Neutrophil (primary cell): ENCODE results near the gene CPM.

Experiments used
- H3K27ac ChIP-seq: fragments of 200-600 bp; sonication (generic); 2 replicates; pipeline ENCODE4 v1.5.1; 2016; ENCODE audit warnings: mild to moderate bottlenecking, moderate library complexity
- H3K27me3 ChIP-seq: fragments of 200-600 bp; sonication (generic); 2 replicates; pipeline ENCODE4 v1.6.0; 2016; ENCODE audit warnings: mild to moderate bottlenecking
- H3K36me3 ChIP-seq: fragments of 200-600 bp; sonication (generic); 2 replicates; pipeline ENCODE4 v1.5.1; 2017
- H3K4me1 ChIP-seq, 2 experiments: fragments of 200-600 bp in 1 of 2; sonication (generic) in 1 of 2; 1 replicate in 1 of 2; 2 replicates in 1 of 2; pipeline versions ENCODE4 v1.5.1 to v1.6.1; 2013 to 2016; ENCODE audit warnings: low read depth in 1 of 2, low read length in 1 of 2, mild to moderate bottlenecking in 1 of 2, moderate library complexity in 1 of 2; ENCODE audit not compliant: control insufficient read depth in 1 of 2, insufficient read depth in 1 of 2
- H3K4me3 ChIP-seq, 2 experiments: fragments of 200-600 bp in 1 of 2; sonication (generic) in 1 of 2; 1 replicate in 1 of 2; 2 replicates in 1 of 2; pipeline ENCODE4 v1.5.1; 2013 to 2016; ENCODE audit warnings: low read depth in 1 of 2, low read length in 1 of 2, mild to moderate bottlenecking in 1 of 2, moderate library complexity in 1 of 2
- H3K9me3 ChIP-seq: fragments of 200-600 bp; sonication (generic); 2 replicates; pipeline ENCODE4 v1.5.1; 2016
- TF ChIP-seq, protein P1 (sequence below): fragments of 200-600 bp; sonication (generic); IDR thresholded peaks from 2 replicates; pipeline ENCODE4 v1.5.1; 2016; ENCODE audit warnings: antibody characterized with exemption

The CPM gene

DNA sequence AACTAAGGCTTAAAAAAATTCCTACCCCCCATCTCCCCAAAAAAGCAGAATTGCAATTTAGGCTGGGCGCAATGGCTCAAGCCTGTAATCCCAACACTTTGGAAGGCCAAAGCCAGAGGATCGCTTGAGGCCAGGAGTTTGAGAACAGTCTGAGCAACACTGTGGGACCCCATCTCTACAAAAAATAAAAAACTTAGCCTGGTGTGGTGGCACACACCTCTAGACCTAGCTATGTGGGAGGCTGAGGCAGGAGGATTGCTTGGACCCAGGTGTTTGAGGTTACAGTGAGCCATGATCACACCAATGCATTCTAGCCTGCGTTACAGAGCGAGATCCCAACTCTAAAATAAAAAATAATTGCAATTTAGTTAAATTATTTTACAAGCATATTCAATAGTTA lies 54.1 kb downstream of the CPM start:
- TF ChIP-seq, protein P1, sequence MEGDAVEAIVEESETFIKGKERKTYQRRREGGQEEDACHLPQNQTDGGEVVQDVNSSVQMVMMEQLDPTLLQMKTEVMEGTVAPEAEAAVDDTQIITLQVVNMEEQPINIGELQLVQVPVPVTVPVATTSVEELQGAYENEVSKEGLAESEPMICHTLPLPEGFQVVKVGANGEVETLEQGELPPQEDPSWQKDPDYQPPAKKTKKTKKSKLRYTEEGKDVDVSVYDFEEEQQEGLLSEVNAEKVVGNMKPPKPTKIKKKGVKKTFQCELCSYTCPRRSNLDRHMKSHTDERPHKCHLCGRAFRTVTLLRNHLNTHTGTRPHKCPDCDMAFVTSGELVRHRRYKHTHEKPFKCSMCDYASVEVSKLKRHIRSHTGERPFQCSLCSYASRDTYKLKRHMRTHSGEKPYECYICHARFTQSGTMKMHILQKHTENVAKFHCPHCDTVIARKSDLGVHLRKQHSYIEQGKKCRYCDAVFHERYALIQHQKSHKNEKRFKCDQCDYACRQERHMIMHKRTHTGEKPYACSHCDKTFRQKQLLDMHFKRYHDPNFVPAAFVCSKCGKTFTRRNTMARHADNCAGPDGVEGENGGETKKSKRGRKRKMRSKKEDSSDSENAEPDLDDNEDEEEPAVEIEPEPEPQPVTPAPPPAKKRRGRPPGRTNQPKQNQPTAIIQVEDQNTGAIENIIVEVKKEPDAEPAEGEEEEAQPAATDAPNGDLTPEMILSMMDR: no peak
- Histone ChIP-seq H3K27ac (no peak overlapping the region), H3K36me3 (no peaks in the 10 kb centered on the region), H3K4me3 (no peak overlapping the region), H3K9me3 (no peaks in the 10 kb centered on the region), H3K27me3 (no peaks in the 10 kb centered on the region), H3K4me1 (no peaks in the 10 kb centered on the region)

DNA sequence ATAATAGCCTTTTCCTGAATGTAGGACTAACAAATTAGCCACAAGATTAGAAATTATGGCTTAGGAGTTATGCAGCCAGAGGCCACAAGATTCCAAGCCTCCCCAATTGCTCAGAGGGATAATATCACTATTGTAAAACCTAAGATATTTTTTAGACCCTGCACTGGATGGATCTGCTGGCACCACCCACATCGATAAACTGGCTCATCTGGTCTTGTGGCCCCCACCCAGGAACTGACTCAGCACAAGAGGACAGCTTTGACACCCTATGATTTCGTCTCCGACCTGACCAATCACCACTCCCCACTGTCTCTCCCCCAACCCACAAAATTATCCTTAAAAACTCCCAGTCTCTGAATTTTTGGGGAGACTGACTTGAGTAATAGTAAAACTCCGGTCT lies 54.7 kb downstream of the CPM start:
- no peaks in the 10 kb centered on the region for H3K4me1 ChIP-seq
- no peaks in the 10 kb centered on the region for H3K36me3 ChIP-seq
- H3K9me3 ChIP-seq: no peaks in the 10 kb centered on the region
- H3K27ac ChIP-seq: no peak overlapping the region
- no peak overlapping the region for H3K4me3 ChIP-seq
- TF ChIP-seq, protein P1: no peak
- H3K27me3 ChIP-seq: no peaks in the 10 kb centered on the region

DNA sequence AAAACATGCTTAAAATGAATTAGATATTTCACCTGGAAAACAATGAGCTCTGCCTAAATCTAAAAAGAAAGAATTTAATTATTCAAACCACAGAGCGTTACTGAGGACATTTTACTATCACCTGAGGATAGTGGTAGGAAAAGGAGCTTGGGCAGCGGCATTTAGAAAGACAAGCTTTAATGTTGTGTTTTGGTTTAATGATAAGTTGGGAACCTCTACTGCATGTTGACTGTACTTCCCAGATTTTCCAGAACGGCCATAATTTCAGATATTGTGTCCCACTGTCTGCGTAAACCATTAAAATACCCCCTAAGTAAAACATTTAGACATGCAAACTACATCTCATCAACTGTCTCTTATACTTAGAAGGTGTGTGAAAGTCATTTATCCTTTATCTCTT lies 55.4 kb downstream of the CPM start:
- H3K4me3 ChIP-seq: no peak overlapping the region
- H3K9me3 ChIP-seq: no peaks in the 10 kb centered on the region
- no peaks in the 10 kb centered on the region for H3K36me3 ChIP-seq
- H3K27me3 ChIP-seq: no peaks in the 10 kb centered on the region
- TF ChIP-seq, protein P1: no peak
- no peak overlapping the region for H3K27ac ChIP-seq
- H3K4me1 ChIP-seq: no peaks in the 10 kb centered on the region

DNA sequence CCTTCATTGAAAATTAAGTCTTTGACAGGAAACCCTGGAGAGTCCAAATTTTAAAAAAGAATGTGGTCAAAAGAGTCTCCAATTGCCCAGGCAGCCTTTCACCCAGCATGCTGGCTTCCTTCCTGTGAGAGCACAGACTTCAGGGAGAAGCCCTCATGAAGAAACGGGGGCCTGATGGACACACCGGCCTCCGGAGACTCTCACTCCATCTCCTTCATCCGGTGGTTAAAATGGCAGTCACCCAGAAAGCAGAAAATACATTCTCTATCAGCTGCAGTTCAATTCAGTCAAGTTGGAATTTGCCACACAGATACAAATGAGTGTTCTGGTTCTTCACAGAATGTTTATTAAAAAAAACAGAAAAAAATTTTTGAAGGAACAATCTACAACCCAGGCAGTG lies 56.5 kb downstream of the CPM start:
- no peaks in the 10 kb centered on the region for H3K36me3 ChIP-seq
- TF ChIP-seq, protein P1: no peak
- H3K9me3 ChIP-seq: no peaks in the 10 kb centered on the region
- H3K27me3 ChIP-seq: no peaks in the 10 kb centered on the region
- no peak overlapping the region for H3K4me3 ChIP-seq
- H3K27ac ChIP-seq: no peak overlapping the region
- no peaks in the 10 kb centered on the region for H3K4me1 ChIP-seq

DNA sequence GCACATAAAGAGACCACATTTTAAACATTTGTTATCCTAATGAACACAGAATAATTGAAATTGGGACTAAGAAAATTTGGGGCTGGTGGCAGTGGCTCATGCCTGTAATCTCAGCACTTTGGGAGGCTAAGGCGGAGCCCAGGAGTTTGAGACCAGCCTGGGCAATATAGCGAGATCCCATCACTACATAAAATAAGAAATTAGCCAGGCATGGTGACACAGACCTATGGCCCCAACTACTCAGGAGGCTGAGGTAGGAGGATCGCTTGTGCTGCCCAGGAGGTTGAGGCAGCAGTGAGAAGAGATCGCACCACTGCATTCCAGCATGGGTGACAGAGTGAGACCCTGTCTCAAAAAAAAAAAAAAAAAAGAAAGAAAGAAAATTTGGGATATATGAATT lies 59.7 kb downstream of the CPM start:
- Histone ChIP-seq H3K36me3 (peaks cover 6% of the 10 kb centered on the region), H3K27ac (no peak overlapping the region), H3K27me3 (no peaks in the 10 kb centered on the region), H3K4me3 (no peak overlapping the region), H3K9me3 (no peaks in the 10 kb centered on the region), H3K4me1 (no peaks in the 10 kb centered on the region)
- TF ChIP-seq, protein P1: no peak

DNA sequence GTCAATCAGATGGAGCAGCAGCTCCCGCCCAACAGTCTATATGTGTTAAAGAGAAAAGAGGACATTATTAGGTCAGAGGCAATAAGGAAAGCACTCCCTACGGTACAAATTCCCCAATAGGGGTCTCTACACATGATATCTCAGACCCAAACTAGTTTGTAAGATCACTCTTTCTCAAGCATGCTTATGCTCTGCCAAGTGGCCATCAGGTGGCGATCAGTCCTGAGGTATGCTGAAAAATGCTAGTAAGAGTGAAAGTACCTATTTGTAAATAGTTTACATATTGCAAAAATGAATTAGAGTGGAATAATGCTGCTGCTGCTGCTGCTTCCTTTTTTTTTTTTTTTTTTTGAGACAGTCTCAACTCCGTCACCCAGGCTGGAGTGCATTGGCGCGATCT lies 61.0 kb downstream of the CPM start:
- Histone ChIP-seq H3K27me3 (no peaks in the 10 kb centered on the region), H3K27ac (no peak overlapping the region), H3K36me3 (peaks cover 6% of the 10 kb centered on the region), H3K9me3 (no peaks in the 10 kb centered on the region), H3K4me3 (no peak overlapping the region), H3K4me1 (no peaks in the 10 kb centered on the region)
- TF ChIP-seq, protein P1: no peak
